ENCODE measurements around the gene BATF. TPM values are rescaled to one million over a fixed set of nuclear protein-coding genes. Genes with fewer than 3 reads are reported as not detected.

Gene BATF
- total RNA-seq, 1 donor, result not detected

DNA sequence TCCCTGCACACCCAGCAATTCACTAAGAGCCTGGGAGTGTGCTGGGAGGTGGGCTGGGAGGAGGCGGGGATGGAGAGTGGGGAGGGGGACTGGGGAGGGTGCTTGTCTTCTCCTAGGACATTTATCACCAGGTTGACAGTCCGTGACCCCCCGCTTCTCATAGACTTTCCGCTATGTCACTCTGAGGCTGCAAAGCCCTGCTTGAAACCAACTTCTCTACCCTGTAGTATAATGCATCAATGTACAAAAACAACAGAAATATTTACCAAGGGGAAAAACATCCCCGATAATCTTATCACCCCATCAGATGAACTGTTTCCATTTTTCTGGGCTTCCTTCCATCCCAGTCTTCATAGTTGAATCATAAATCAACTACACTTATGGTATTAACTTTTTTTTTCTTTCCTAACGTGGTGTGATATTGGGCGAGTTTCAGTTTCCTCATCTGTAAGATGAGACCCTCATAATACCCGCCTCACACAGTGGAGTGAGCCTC is 28.6 kb upstream of the BATF start:
- no peak overlapping the region for H3K4me3 ChIP-seq (ENCODE audit: low read depth, low read length)
- DNase-seq (ENCODE audit: low read depth), result peak; percentile 13
- TF ChIP-seq, protein P1, sequence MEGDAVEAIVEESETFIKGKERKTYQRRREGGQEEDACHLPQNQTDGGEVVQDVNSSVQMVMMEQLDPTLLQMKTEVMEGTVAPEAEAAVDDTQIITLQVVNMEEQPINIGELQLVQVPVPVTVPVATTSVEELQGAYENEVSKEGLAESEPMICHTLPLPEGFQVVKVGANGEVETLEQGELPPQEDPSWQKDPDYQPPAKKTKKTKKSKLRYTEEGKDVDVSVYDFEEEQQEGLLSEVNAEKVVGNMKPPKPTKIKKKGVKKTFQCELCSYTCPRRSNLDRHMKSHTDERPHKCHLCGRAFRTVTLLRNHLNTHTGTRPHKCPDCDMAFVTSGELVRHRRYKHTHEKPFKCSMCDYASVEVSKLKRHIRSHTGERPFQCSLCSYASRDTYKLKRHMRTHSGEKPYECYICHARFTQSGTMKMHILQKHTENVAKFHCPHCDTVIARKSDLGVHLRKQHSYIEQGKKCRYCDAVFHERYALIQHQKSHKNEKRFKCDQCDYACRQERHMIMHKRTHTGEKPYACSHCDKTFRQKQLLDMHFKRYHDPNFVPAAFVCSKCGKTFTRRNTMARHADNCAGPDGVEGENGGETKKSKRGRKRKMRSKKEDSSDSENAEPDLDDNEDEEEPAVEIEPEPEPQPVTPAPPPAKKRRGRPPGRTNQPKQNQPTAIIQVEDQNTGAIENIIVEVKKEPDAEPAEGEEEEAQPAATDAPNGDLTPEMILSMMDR (IDR thresholded peaks at IDR 0.05; ENCODE audit: insufficient read depth, low read length), result no peak

GRCh38 chr14:75494896-75495295 is 27.4 kb upstream of the BATF start:
- DNase-seq (ENCODE audit: low read depth), result no peak

GRCh38 chr14:75495399-75495798 is 26.9 kb upstream of the BATF start:
- no peak for DNase-seq (ENCODE audit: low read depth)
- H3K4me3 ChIP-seq (ENCODE audit: low read depth, low read length), result no peak overlapping the region
- TF ChIP-seq, protein P1 (IDR thresholded peaks at IDR 0.05; ENCODE audit: insufficient read depth, low read length), result no peak

More at GRCh38 chr14:75494896-75495295, 27.4 kb upstream of the BATF start:
- TF ChIP-seq, protein P1 (IDR thresholded peaks at IDR 0.05; ENCODE audit: insufficient read depth, low read length), result no peak
- no peak overlapping the region for H3K4me3 ChIP-seq (ENCODE audit: low read depth, low read length)

GRCh38 chr14:75495882-75496281 is 26.4 kb upstream of the BATF start:
- no peak overlapping the region for H3K4me3 ChIP-seq (ENCODE audit: low read depth, low read length)
- TF ChIP-seq, protein P1 (IDR thresholded peaks at IDR 0.05; ENCODE audit: insufficient read depth, low read length), result no peak
- DNase-seq (ENCODE audit: low read depth), result no peak

DNA sequence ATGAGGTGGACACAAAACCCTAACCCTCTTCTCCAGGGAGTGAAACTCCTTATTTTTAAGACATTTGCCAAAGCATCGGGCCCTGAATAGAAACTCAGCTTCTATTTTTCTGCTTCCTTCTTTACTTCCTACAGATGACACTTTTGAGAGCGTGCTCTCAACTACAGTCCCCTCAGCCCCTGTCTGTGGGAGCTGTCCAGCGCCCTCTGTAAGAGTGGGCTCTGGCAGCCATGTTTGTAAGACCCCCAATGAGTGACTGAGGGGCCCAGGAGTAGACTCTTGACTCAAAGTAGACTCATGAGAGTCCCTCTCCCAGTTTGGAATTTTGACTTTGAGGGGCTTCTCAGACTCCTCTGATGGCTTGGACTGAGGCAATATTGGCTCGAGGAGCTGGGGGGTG is 25.5 kb upstream of the BATF start:
- no peak for DNase-seq (ENCODE audit: low read depth)
- H3K4me3 ChIP-seq (ENCODE audit: low read depth, low read length), result no peak overlapping the region
- TF ChIP-seq, protein P1 (IDR thresholded peaks at IDR 0.05; ENCODE audit: insufficient read depth, low read length), result no peak

- no peak for DNase-seq (ENCODE audit: low read depth)
- H3K4me3 ChIP-seq (ENCODE audit: low read depth, low read length), result no peak overlapping the region
- TF ChIP-seq, protein P1 (IDR thresholded peaks at IDR 0.05; ENCODE audit: insufficient read depth, low read length), result no peak
These were observed 25.1 kb upstream of the BATF start for GRCh38 chr14:75497191-75497590.

DNA sequence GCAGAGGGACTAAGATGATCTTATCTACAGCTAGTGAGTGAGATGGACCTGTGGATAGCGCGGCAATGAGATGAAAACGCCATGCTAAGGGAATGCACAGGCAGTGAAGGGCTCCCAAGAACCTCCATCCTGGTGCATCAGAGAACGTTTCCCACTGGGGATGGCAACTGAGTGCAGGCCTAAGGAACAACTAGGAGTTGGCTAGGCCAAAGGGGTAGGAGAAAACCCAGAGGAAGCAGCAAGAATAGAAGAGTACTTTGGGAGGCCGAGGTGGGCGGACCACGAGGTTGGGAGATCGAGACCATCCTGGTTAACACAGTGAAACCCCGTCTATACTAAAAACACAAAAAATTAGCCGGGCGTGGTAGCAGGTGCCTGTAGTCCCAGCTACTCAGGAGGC is 24.6 kb upstream of the BATF start:
- no peak overlapping the region for H3K4me3 ChIP-seq (ENCODE audit: low read depth, low read length)
- DNase-seq (ENCODE audit: low read depth), result no peak
- TF ChIP-seq, protein P1 (IDR thresholded peaks at IDR 0.05; ENCODE audit: insufficient read depth, low read length), result no peak
